NCI-H146 (cell line): ENCODE data around the gene GCDH.
A peak's percentile ranks its signal among the peaks of the same experiment; 100 is the strongest.

Experiments used
- DNase-seq: peaks from one replicate; lab custom pipeline; 2025; lab: John Stamatoyannopoulos, UW

The GCDH gene

GRCh38 chr19:12939975-12940423 lies 49.0 kb downstream of the GCDH start:
- DNase-seq: no peak

GRCh38 chr19:12940897-12941296 lies 49.9 kb downstream of the GCDH start:
- DNase-seq: no peak

- no peak for DNase-seq
Observed at GRCh38 chr19:12943437-12944044, 52.6 kb downstream of the GCDH start.

- DNase-seq: no peak
Observed at GRCh38 chr19:12944104-12944674, 53.2 kb downstream of the GCDH start.

GRCh38 chr19:12945479-12946091 lies 54.6 kb downstream of the GCDH start, which contains the start of gene RAD23A:
Gene RAD23A (plus strand): TSS chr19:12945862. CDS start chr19:12945949, 87 bp downstream.
- peak; percentile 99 for DNase-seq

- DNase-seq: peak; percentile 82
Observed at GRCh38 chr19:12946092-12946721, 55.2 kb downstream of the GCDH start.

- no peak for DNase-seq
Observed at GRCh38 chr19:12946731-12947496, 56.0 kb downstream of the GCDH start.

GRCh38 chr19:12947702-12948611 lies 57.0 kb downstream of the GCDH start:
- DNase-seq: no peak

- DNase-seq: no peak
Observed at GRCh38 chr19:12948612-12949362, 57.8 kb downstream of the GCDH start.
